ENCODE results near the gene ECI1. TPM values are rescaled to one million over a fixed set of nuclear protein-coding genes. Genes with fewer than 3 reads are reported as not detected.

ECI1 gene
- total RNA-seq, 2 experiments from 2014 or later = 36.0 to 41.1 TPM

DNA sequence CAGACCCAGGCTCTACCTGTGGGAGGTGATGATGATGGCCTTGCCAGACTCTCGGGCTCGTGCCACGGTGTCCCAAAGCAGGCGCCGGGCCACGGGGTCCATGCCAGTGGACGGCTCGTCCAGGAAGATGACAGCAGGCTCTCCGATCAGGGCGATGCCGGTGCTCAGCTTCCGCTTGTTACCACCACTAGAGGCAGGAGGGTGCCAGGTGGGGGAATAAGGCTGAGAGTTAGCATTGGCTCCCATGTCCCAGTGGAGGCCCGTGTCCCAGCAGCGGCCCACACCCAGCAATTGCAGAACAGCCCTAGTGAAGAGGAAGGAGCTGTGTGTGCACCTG lies 26.9 kb upstream of the ECI1 start:
- CTCF ChIA-PET = interaction anchor here (0.9 to 1.2 kb wide), 2 partner anchors 8 to 19 kb away, joined by 4 read pairs; no protein-coding TSS in a partner anchor
- no peaks in the 10 kb centered on the region for H3K9me3 Mint-ChIP-seq (ENCODE audit: insufficient read depth)
- H3K36me3 Mint-ChIP-seq (ENCODE audit: low read depth) = no peaks in the 10 kb centered on the region
- H3K4me3 Mint-ChIP-seq = no peak overlapping the region
- POLR2A ChIA-PET = interaction anchor here (1.3 kb wide), 1 partner anchor 9 kb away, joined by 3 read pairs; no protein-coding TSS in a partner anchor
- ATAC-seq (no peak), DNase-seq (no peak)
- no peaks in the 10 kb centered on the region for H3K4me1 Mint-ChIP-seq (ENCODE audit: low read depth)
- H3K27ac Mint-ChIP-seq = no peak overlapping the region
- H3K27me3 Mint-ChIP-seq (ENCODE audit: low read depth) = no peaks in the 10 kb centered on the region

DNA sequence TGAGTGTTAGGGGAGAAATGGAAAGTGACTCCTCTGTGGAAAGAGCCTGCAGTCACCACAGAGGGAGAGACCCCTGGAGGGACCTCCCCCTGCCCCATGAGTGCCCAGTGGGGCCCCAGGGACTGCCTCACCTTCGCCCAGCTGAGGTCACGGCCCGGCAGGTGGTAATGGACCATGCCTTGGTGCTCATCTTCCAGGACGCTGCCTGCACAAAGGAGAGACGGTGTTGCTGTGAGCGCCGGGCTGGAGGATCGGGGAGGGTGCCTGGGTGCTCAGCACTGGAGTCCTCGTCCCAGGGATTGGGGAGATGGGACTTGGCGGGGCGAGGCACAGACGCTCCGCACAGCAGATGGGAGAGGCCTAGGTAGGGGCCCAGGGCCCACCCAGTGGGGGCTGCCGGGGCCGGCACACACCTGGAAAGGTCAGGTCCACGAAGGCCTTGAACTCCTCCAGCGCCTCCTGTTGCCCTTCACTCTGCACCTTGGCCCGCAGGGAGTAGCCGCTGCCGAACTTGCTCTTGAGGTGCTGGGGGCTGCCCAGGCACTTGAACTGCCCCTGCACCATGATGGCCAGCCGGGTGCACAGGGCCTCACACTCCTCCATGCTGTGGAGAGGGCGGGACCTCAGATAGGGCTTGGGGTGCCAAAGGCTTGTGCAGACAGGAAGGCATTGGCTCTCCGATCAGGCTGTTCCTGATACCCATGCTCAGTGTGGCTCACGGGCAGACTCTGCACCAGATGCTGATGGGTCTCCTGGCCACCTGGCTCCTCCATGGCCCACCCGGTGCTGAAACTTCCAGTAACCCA lies 26.3 kb upstream of the ECI1 start:
- Mint-ChIP-seq H3K27me3 (ENCODE audit: low read depth) (no peaks in the 10 kb centered on the region), H3K9me3 (ENCODE audit: insufficient read depth) (no peaks in the 10 kb centered on the region), H3K4me3 (no peak overlapping the region), H3K4me1 (ENCODE audit: low read depth) (no peaks in the 10 kb centered on the region), H3K36me3 (ENCODE audit: low read depth) (no peaks in the 10 kb centered on the region), H3K27ac (no peak overlapping the region)
- CTCF ChIA-PET = no interaction called here
- DNase-seq (no peak), ATAC-seq (no peak)
- POLR2A ChIA-PET = no interaction called here

DNA sequence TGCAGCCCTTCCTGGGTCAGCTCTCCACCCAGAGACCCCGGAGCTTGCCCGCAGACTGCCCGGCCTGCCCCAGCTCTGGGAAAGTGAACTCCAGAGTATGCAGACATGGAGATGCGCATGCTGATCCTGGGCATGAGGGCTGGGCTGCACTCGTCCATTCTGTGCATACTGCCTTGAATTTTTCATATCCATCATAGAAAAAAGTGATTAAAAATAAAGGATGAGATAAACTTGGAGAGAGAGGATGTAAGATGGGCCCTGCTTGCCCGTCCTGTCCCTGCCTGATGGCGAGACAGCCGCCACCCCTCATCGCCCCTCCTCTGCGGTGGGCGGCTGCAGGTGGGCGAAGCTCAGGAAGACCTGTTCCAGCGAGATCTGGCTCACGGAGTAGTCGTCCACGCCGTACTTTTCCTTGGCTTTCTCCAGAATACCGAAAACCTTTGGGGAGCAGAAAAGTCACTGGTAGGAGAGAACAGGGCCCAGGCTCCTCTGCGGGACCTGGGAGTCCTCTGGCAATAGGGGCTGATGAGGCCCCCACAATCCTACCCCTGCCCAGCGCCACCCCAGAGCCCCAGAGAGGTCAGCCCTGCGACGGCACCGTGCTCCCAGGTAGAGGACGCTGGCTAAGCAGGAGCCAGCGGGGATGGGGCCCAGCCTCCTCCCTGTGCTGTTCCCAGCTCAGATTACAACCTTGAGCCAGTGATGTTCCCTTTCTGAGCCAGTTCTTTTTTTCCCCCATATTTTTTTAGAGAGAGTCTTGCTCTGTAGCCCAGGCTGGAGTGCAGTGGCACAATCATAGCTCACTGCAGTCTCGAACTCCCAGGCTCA lies 25.2 kb upstream of the ECI1 start:
- Mint-ChIP-seq H3K9me3 (ENCODE audit: insufficient read depth) (no peaks in the 10 kb centered on the region), H3K27me3 (ENCODE audit: low read depth) (no peaks in the 10 kb centered on the region), H3K4me3 (no peak overlapping the region), H3K36me3 (ENCODE audit: low read depth) (no peaks in the 10 kb centered on the region), H3K4me1 (ENCODE audit: low read depth) (no peaks in the 10 kb centered on the region), H3K27ac (no peak overlapping the region)
- ChIA-PET CTCF (no interaction called here), POLR2A (no interaction called here)
- DNase-seq (no peak), ATAC-seq (no peak)

DNA sequence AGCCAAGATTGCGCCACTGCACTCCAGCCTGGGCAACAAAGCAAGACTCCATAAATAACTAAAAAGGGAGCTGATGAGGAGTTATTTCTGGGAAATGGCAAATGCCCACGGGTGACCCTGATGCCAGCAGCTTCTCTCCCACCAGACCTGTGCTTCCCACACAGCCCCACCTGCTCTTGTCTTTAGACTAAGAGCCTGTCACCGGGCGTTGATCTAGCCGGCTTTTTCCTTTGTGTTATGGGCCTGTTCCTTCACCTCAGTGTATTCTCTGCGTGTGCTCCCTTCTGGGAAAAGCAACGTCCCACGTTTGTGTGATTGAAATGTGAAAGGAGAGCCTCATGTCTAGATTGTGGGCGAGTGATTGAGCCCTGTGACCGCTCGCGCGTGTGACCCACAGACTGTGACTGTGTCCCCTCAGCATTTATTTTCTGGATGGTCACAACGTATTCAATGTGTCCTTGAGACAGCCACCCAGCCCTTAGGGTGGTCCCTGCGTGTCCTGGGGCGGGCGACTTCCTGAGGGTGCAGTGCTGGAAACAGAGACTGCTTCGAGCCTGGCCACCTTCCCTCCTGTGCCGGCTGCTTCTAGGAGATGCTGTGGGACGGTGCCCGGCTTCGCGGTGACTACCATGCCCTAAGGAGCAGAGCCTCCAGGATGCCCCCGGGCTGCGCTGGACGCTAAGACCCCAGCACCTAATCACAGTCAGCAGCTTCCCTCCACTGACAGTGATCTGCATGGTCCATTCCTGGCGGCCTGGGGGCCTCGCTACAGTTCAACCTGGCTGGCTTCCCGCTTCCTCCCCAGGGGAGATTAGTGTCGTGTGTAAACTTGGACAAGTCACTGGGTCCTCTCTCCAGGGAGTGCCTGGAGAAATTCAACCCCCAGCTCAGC lies 24.3 kb upstream of the ECI1 start:
- ChIA-PET CTCF (no interaction called here), POLR2A (no interaction called here)
- Mint-ChIP-seq H3K9me3 (ENCODE audit: insufficient read depth) (no peaks in the 10 kb centered on the region), H3K4me1 (ENCODE audit: low read depth) (peaks cover 1% of the 10 kb centered on the region), H3K27ac (no peak overlapping the region), H3K27me3 (ENCODE audit: low read depth) (no peaks in the 10 kb centered on the region), H3K36me3 (ENCODE audit: low read depth) (no peaks in the 10 kb centered on the region), H3K4me3 (no peak overlapping the region)
- no peak for DNase-seq
- no peak for ATAC-seq

DNA sequence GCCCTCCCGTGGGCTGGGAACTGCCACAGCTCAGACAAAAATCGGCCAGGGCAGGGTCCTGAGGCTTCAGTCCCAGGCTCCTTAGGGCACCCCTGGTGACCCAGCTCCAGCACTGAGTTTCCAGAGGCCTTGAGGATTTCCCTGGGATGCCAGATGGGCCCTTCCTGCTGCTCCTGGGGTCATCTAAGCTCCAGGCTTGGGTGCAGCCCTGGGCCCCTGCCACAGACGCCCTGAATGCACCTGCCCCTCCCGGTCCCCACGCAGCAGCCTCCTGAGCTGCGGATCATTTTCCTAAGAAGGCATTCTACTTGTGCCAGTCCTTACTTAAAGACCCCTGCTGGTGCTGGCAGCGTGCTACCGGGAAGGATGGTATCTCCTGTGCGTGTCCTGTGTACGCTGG lies 22.5 kb upstream of the ECI1 start:
- H3K36me3 Mint-ChIP-seq (ENCODE audit: low read depth) = no peaks in the 10 kb centered on the region
- DNase-seq (no peak), ATAC-seq (no peak)
- no peak overlapping the region for H3K27ac Mint-ChIP-seq
- ChIA-PET POLR2A (interaction anchor here (0.8 kb wide), 1 partner anchor 9 kb away, joined by 3 read pairs; no protein-coding TSS in a partner anchor), CTCF (no interaction called here)
- H3K27me3 Mint-ChIP-seq (ENCODE audit: low read depth) = no peaks in the 10 kb centered on the region
- H3K4me1 Mint-ChIP-seq (ENCODE audit: low read depth) = peaks cover 13% of the 10 kb centered on the region
- H3K4me3 Mint-ChIP-seq = no peak overlapping the region
- no peaks in the 10 kb centered on the region for H3K9me3 Mint-ChIP-seq (ENCODE audit: insufficient read depth)

DNA sequence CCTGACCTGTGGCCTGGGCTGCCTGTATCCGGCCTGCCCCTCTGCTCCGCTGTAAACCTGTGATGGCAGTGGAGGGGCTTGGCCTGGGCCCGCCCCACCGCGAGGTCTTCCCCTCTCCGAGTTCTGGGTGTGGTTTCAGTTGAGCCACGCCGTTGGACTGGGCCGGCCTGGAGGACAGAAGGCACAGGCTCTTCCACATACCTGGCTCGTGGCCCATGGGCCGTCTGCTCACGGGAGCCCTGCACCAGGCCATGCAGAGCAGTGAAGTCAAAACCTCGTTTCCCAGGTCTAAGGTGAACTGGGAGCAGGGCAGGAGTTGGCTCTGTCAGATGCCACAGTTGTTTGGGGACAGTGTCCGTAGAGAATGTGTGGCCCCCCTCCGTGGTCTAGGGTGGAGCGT lies 22.1 kb upstream of the ECI1 start:
- ChIA-PET POLR2A (interaction anchor here (0.8 kb wide), 1 partner anchor 9 kb away, joined by 3 read pairs; no protein-coding TSS in a partner anchor), CTCF (no interaction called here)
- Mint-ChIP-seq H3K27me3 (ENCODE audit: low read depth) (no peaks in the 10 kb centered on the region), H3K4me3 (no peak overlapping the region), H3K36me3 (ENCODE audit: low read depth) (no peaks in the 10 kb centered on the region), H3K4me1 (ENCODE audit: low read depth) (peaks cover 15% of the 10 kb centered on the region), H3K27ac (no peak overlapping the region), H3K9me3 (ENCODE audit: insufficient read depth) (no peaks in the 10 kb centered on the region)
- no peak for ATAC-seq
- DNase-seq = no peak

DNA sequence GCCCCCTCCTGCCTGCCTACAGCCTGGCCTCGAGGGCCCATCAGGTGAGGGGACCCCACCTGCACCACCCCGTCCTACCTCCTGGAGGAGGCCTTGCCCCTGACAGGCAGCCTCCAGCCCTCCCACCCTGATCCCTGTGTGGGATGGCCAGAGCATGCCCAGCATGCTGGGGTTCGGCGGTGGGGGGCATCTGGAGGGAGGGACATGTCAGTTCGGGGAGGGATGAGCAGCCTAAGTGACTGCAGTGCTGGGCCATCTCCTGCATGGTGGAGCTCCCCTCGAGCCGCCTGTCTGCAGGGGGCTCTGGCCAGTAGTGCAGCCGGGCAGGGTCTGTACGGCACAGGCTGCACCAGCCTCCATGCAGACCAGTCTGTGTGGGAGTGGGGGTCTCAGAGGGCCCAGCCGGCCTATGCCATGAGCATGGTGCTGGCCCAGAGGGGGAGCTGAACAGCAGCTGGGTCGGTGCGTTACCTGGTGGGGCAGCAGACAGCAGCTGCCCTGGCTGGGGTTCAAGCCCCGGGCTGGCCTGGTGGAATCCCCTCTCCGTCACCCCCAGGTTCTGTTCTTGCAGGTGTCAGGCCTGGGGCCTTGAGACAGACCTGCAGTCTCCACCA lies 20.6 kb upstream of the ECI1 start:
- POLR2A ChIA-PET = no interaction called here
- CTCF ChIA-PET = no interaction called here
- Mint-ChIP-seq H3K4me3 (no peak overlapping the region), H3K27me3 (ENCODE audit: low read depth) (no peaks in the 10 kb centered on the region), H3K27ac (no peak overlapping the region), H3K4me1 (ENCODE audit: low read depth) (peaks cover 16% of the 10 kb centered on the region), H3K9me3 (ENCODE audit: insufficient read depth) (no peaks in the 10 kb centered on the region), H3K36me3 (ENCODE audit: low read depth) (peaks cover 5% of the 10 kb centered on the region)
- ATAC-seq = no peak
- DNase-seq = no peak

DNA sequence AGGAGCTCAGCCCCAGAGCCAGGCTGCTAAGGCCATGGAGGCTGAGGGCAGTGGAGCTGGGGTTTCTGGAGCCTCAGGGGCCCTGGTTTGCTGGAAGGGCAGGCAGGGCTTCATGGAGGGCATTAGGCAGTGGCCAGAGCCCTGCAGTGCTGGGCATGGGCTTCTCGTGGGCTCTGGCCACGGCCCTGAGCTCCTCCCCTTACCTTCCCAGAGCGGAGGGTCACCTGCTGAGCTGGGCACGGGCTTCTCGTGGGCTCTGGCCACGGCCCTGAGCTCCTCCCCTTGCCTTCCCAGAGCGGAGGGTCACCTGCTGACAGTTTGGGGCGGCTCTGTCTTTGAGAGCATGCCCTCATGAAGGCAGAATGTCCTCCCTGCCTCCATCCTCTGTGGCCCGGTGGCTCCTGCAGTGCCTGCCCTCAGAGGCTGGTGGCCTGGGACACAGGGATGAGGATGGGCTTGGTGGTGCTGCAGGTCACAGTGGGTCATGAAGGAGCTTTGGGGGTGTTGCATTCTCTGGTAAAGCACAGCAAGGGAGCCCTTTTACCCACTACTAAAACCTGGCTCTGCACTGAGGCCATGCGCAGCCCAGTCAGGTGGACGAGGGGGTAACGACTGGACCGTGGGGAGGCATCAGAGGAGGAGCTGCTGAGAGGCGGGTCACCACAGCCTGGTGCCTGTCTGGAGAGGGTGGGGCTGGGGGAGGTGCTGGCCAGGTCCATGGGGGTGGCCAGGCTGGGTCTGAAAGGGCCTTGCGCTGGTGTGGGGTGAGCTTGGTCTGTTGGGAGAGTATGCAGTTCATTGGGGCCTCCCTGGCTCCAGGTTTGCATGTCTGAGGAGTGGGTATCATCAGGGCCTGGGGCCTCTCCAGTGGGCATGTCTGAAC lies 19.4 kb upstream of the ECI1 start:
- Mint-ChIP-seq H3K4me1 (ENCODE audit: low read depth) (peaks cover 27% of the 10 kb centered on the region), H3K9me3 (ENCODE audit: insufficient read depth) (no peaks in the 10 kb centered on the region), H3K27me3 (ENCODE audit: low read depth) (no peaks in the 10 kb centered on the region), H3K36me3 (ENCODE audit: low read depth) (peaks cover 16% of the 10 kb centered on the region), H3K27ac (no peak overlapping the region), H3K4me3 (no peak overlapping the region)
- ChIA-PET POLR2A (no interaction called here), CTCF (interaction anchor here (1.9 kb wide), 1 partner anchor 8 kb away, joined by 4 read pairs; no protein-coding TSS in a partner anchor)
- ATAC-seq (no peak), DNase-seq (no peak)

DNA sequence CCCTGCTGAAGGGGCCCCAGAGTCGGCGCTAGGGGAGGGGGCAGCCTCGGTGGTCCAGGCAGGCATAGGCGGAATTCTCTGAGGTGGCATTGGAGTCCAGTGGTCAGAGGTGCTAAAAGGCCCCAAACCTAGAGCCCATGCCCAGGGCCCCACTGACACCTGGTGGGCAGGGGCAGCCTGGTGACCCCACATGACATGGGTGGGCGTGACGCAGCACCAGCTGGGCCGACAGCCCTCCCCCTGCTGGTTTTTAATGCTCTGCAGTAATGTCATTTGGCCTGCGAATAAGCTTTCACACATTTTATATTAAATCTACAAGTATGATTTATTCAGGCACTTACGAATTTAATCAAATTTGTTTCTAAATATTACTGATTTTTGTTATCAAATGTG lies 18.7 kb upstream of the ECI1 start:
- no peak for ATAC-seq
- H3K4me3 Mint-ChIP-seq = peak overlapping the region; percentile 93
- ChIA-PET CTCF (interaction anchor here (1.8 to 1.9 kb wide), 2 partner anchors 9 to 160 kb away, joined by 4 to 6 read pairs; partner anchors contain the start of gene CCNF), POLR2A (no interaction called here)
- H3K27ac Mint-ChIP-seq = no peak overlapping the region
- H3K27me3 Mint-ChIP-seq (ENCODE audit: low read depth) = no peaks in the 10 kb centered on the region
- peaks cover 19% of the 10 kb centered on the region for H3K36me3 Mint-ChIP-seq (ENCODE audit: low read depth)
- no peaks in the 10 kb centered on the region for H3K9me3 Mint-ChIP-seq (ENCODE audit: insufficient read depth)
- DNase-seq = no peak
- H3K4me1 Mint-ChIP-seq (ENCODE audit: low read depth) = peaks cover 34% of the 10 kb centered on the region

DNA sequence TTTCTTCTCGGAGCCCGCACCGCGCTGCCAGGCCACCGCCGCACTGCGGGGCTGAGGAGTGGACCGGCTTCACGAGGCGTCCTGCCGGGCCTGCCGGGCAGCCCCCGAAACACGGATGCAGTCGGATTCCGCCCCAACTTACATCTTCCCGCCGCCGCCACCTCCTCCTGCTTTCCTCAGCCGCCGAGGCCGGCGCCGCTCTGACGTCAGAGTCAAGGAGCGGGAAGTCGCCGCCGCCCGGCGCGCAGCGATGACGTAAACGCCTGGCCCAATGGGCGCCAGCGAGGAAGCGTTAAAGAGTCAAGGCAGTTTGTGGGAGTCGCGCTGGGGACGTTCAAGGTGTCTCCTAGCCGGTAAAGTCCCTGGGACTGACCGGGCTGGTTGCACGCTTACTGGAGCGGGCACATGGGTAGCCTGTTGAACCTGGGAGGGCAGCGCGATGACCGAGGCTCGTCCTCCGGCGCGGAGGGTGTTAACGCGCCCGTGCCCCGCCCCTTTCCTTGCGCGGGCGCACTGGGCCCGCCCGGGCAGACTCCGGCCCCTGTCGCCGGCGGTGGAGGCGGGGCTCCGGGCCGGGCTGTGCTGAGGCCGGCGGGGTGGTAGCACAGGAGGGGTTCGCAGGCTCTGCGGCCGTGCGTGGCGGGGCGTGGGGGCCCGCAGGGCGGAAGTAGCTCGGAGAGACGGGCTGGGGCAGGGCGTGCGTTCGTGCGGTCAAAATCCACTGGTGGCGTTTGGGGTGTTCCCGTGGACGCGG lies 16.7 kb upstream of the ECI1 start, which contains the start of gene RNPS1:
TSS of gene RNPS1 (minus strand) at position 214 of the 754 bp plus-strand sequence. CDS start 3,483 bp downstream, outside the sequence.
- DNase-seq = peak; percentile 96
- POLR2A ChIA-PET = interaction anchor here (0.8 to 1.6 kb wide), 5 partner anchors 10 to 113 kb away, joined by 3 to 15 read pairs (median 3); partner anchors contain the start of genes ECI1 and TRAF7
- peak within 1 kb of the TSS; percentile 93 for H3K4me3 Mint-ChIP-seq
- H3K4me1 Mint-ChIP-seq (ENCODE audit: low read depth) = peaks cover 44% of the 10 kb centered on the region
- no peaks in the 10 kb centered on the region for H3K27me3 Mint-ChIP-seq (ENCODE audit: low read depth)
- no peaks in the 10 kb centered on the region for H3K9me3 Mint-ChIP-seq (ENCODE audit: insufficient read depth)
- H3K27ac Mint-ChIP-seq = peak within 1 kb of the TSS; percentile 98
- peak; percentile 90 for ATAC-seq
- peaks cover 35% of the 10 kb centered on the region for H3K36me3 Mint-ChIP-seq (ENCODE audit: low read depth)
- CTCF ChIA-PET = interaction anchor here (0.8 kb wide), 1 partner anchor 17 kb away, joined by 3 read pairs; the partner anchor contains the start of gene ECI1
